ENCODE data around the gene OGDH. TPM values are rescaled to one million over a fixed set of nuclear protein-coding genes. Genes with fewer than 3 reads are reported as not detected.

Gene OGDH
- total RNA-seq, 1 donor from 2014 or later: 68.0 TPM

GRCh38 chr7:44574287-44574872, 32.0 kb upstream of the OGDH start:
- no peaks in the 10 kb centered on the region for H3K9me3 Mint-ChIP-seq (ENCODE audit: unreplicated experiment)
- no peaks in the 10 kb centered on the region for H3K27me3 Mint-ChIP-seq (ENCODE audit: unreplicated experiment)
- H3K36me3 Mint-ChIP-seq (ENCODE audit: unreplicated experiment): peaks cover 32% of the 10 kb centered on the region
- H3K27ac Mint-ChIP-seq (ENCODE audit: unreplicated experiment): peak overlapping the region; percentile 95
- TF ChIP-seq CTCF (IDR thresholded peaks at IDR 0.05): no peak
- no peak for DNase-seq (ENCODE audit: extremely low spot score, unreplicated experiment)
- H3K4me3 Mint-ChIP-seq (ENCODE audit: unreplicated experiment): peak overlapping the region; percentile 96
- H3K4me1 Mint-ChIP-seq (ENCODE audit: unreplicated experiment): peaks cover 29% of the 10 kb centered on the region

GRCh38 chr7:44575054-44575453, 31.4 kb upstream of the OGDH start:
- H3K36me3 Mint-ChIP-seq (ENCODE audit: unreplicated experiment): peaks cover 31% of the 10 kb centered on the region
- peak overlapping the region; percentile 52 for H3K27ac Mint-ChIP-seq (ENCODE audit: unreplicated experiment)
- H3K4me3 Mint-ChIP-seq (ENCODE audit: unreplicated experiment): peak overlapping the region; percentile 96
- no peak for TF ChIP-seq CTCF (IDR thresholded peaks at IDR 0.05)
- H3K27me3 Mint-ChIP-seq (ENCODE audit: unreplicated experiment): no peaks in the 10 kb centered on the region
- H3K9me3 Mint-ChIP-seq (ENCODE audit: unreplicated experiment): no peaks in the 10 kb centered on the region
- peaks cover 35% of the 10 kb centered on the region for H3K4me1 Mint-ChIP-seq (ENCODE audit: unreplicated experiment)
- no peak for DNase-seq (ENCODE audit: extremely low spot score, unreplicated experiment)

GRCh38 chr7:44576228-44576627, 30.2 kb upstream of the OGDH start:
- H3K27ac Mint-ChIP-seq (ENCODE audit: unreplicated experiment): no peak overlapping the region
- peaks cover 32% of the 10 kb centered on the region for H3K36me3 Mint-ChIP-seq (ENCODE audit: unreplicated experiment)
- DNase-seq (ENCODE audit: extremely low spot score, unreplicated experiment): no peak
- no peak overlapping the region for H3K4me3 Mint-ChIP-seq (ENCODE audit: unreplicated experiment)
- H3K27me3 Mint-ChIP-seq (ENCODE audit: unreplicated experiment): no peaks in the 10 kb centered on the region
- H3K9me3 Mint-ChIP-seq (ENCODE audit: unreplicated experiment): no peaks in the 10 kb centered on the region
- TF ChIP-seq CTCF (IDR thresholded peaks at IDR 0.05): no peak
- H3K4me1 Mint-ChIP-seq (ENCODE audit: unreplicated experiment): peaks cover 40% of the 10 kb centered on the region

GRCh38 chr7:44580945-44581878, 25.2 kb upstream of the OGDH start:
- Mint-ChIP-seq H3K4me3 (ENCODE audit: unreplicated experiment) (peak overlapping the region; percentile 89), H3K9me3 (ENCODE audit: unreplicated experiment) (no peaks in the 10 kb centered on the region), H3K4me1 (ENCODE audit: unreplicated experiment) (peaks cover 24% of the 10 kb centered on the region), H3K27me3 (ENCODE audit: unreplicated experiment) (no peaks in the 10 kb centered on the region), H3K36me3 (ENCODE audit: unreplicated experiment) (peaks cover 13% of the 10 kb centered on the region), H3K27ac (ENCODE audit: unreplicated experiment) (peak overlapping the region; percentile 57)
- no peak for TF ChIP-seq CTCF (IDR thresholded peaks at IDR 0.05)
- no peak for DNase-seq (ENCODE audit: extremely low spot score, unreplicated experiment)
